HepG2 (cell line): ENCODE measurements around the gene TMEFF1. TPM values are rescaled to one million over a fixed set of nuclear protein-coding genes. Genes with fewer than 3 reads are reported as not detected.

ENCODE experiments used
- DNMT3B ChIP-seq: conservative IDR thresholded peaks from 2 replicates; pipeline ENCODE4 v1.6.1; 2016; ENCODE audit warnings: missing biosample characterization, control low read depth
- ELF1 ChIP-seq: sonication (generic); formaldehyde crosslinking; IDR thresholded peaks from 2 replicates; pipeline ENCODE4 v1.4.0; 2020; ENCODE audit warnings: missing genetic modification reagents
- ELF4 ChIP-seq: sonication (generic); formaldehyde crosslinking; IDR thresholded peaks from 2 replicates; pipeline ENCODE4 v1.5.0; 2020; ENCODE audit warnings: missing genetic modification reagents, mild to moderate bottlenecking, moderate library complexity, borderline replicate concordance
- FOXJ3 ChIP-seq: sonication (generic); formaldehyde crosslinking; IDR thresholded peaks from 2 replicates; pipeline ENCODE4 v1.4.0; 2020; ENCODE audit warnings: missing genetic modification reagents, mild to moderate bottlenecking, borderline replicate concordance
- HMG20B ChIP-seq: conservative IDR thresholded peaks from 2 replicates; pipeline ENCODE4 v1.6.1; 2016; ENCODE audit warnings: missing genetic modification reagents, missing compliant biosample characterization
- KLF15 ChIP-seq: sonication (generic); formaldehyde crosslinking; IDR thresholded peaks from 2 replicates; pipeline ENCODE4 v1.8.1; 2023; ENCODE audit warnings: borderline replicate concordance, mild to moderate bottlenecking, inconsistent platforms, missing genetic modification reagents, mixed read lengths
- MAFK ChIP-seq, 2 experiments: IDR thresholded peaks in 1 of 2; conservative IDR thresholded peaks in 1 of 2; 2 replicates each; pipeline ENCODE4 v1.6.1; 2011; ENCODE audit warnings: improper control_type of control experiment in 2 of 2, low read length in 2 of 2
- MEIS2 ChIP-seq: sonication (generic); formaldehyde crosslinking; IDR thresholded peaks from 2 replicates; pipeline ENCODE4 v1.9.0; 2021; ENCODE audit warnings: mild to moderate bottlenecking, missing genetic modification reagents
- MXI1 ChIP-seq: IDR thresholded peaks from 3 replicates; pipeline ENCODE4 v1.6.1; 2012; ENCODE audit warnings: low read depth, low read length, inconsistent platforms, borderline replicate concordance
- SMAD9 ChIP-seq: sonication (generic); formaldehyde crosslinking; IDR thresholded peaks from 2 replicates; pipeline ENCODE4 v1.5.1; 2020; ENCODE audit warnings: mild to moderate bottlenecking, missing genetic modification reagents
- SMYD3 ChIP-seq: sonication (generic); formaldehyde crosslinking; IDR thresholded peaks from 2 replicates; pipeline ENCODE4 v1.8.1; 2023; ENCODE audit warnings: mild to moderate bottlenecking, missing genetic modification reagents
- SOX13 ChIP-seq, 3 experiments: fragments of 450-650 bp in 1 of 3; sonication (generic) in 1 of 3; formaldehyde crosslinking in 1 of 3; IDR thresholded peaks in 2 of 3; conservative IDR thresholded peaks in 1 of 3; 2 replicates each; pipeline versions ENCODE4 v1.5.0 to v1.6.1; 2016 to 2020; ENCODE audit warnings: antibody characterized with exemption in 1 of 3, mild to moderate bottlenecking in 1 of 3, missing compliant biosample characterization in 1 of 3, missing genetic modification reagents in 1 of 3, moderate library complexity in 1 of 3
- SRF ChIP-seq: IDR thresholded peaks from 2 replicates; pipeline ENCODE4 v1.6.1; 2011; ENCODE audit warnings: mild to moderate bottlenecking, low read depth, low read length, moderate library complexity
- STAG1 ChIP-seq: sonication (generic); formaldehyde crosslinking; IDR thresholded peaks from 2 replicates; pipeline ENCODE4 v1.4.0; 2020; ENCODE audit warnings: missing genetic modification reagents
- TEAD2 ChIP-seq: sonication (generic); formaldehyde crosslinking; IDR thresholded peaks from 2 replicates; pipeline ENCODE4 v1.9.0; 2021; ENCODE audit warnings: missing genetic modification reagents
- TSC22D2 ChIP-seq: sonication (generic); formaldehyde crosslinking; IDR thresholded peaks from 2 replicates; pipeline ENCODE4 v1.5.1; 2020; ENCODE audit warnings: missing genetic modification reagents, mild to moderate bottlenecking, borderline replicate concordance
- ZNF382 ChIP-seq: sonication (generic); formaldehyde crosslinking; IDR thresholded peaks from 2 replicates; pipeline ENCODE4 v1.5.0; 2020; ENCODE audit warnings: missing genetic modification reagents, mild to moderate bottlenecking, borderline replicate concordance
- ZNF501 ChIP-seq: sonication (generic); formaldehyde crosslinking; IDR thresholded peaks from 2 replicates; pipeline ENCODE4 v1.5.1; 2020; ENCODE audit warnings: mild to moderate bottlenecking, moderate library complexity, missing genetic modification reagents
- ZNF562 ChIP-seq: sonication (generic); formaldehyde crosslinking; IDR thresholded peaks from 2 replicates; pipeline ENCODE4 v1.8.0; 2022; ENCODE audit warnings: missing genetic modification reagents, borderline replicate concordance
- ZNF776 ChIP-seq: sonication (generic); formaldehyde crosslinking; IDR thresholded peaks from 2 replicates; pipeline ENCODE4 v1.4.0; 2020; ENCODE audit warnings: mild to moderate bottlenecking, missing genetic modification reagents
- ZNF792 ChIP-seq: IDR thresholded peaks from 2 replicates; pipeline ENCODE4 v1.6.1; 2016
- ZNF891 ChIP-seq: sonication (generic); formaldehyde crosslinking; IDR thresholded peaks from 2 replicates; pipeline ENCODE4 v1.5.0; 2020; ENCODE audit warnings: mild to moderate bottlenecking, missing genetic modification reagents
- polyA plus RNA-seq, 8 experiments: library from polyadenylated mRNA; depleted of rRNA in 3 of 8; stranded (reverse) in 7 of 8; unstranded in 1 of 8; fragments of >200 nt; fragmentation: Illumina TruSeq in 4 of 8; extraction: Trizol in 4 of 8; gene quantifications; 2 replicates each; pipeline versions ENCODE4 v1.2.1 to v1.2.3, GENCODE V29; 2011 to 2016; ENCODE audit warnings: low read depth in 4 of 8, missing spikeins in 1 of 8, mixed read lengths in 1 of 8; ENCODE audit not compliant: insufficient read depth in 1 of 8
- total RNA-seq, 5 experiments: library from RNA; depleted of rRNA; stranded (reverse); fragments of >200 nt; fragmentation: Illumina TruSeq; extraction: Trizol; gene quantifications; 2 replicates each; pipeline ENCODE4 v1.2.3, GENCODE V29; 2016; ENCODE audit warnings: low read depth in 1 of 5
- TF ChIP-seq, protein P1 (sequence below): IDR thresholded peaks from 2 replicates; pipeline ENCODE4 v1.6.1; 2016; ENCODE audit warnings: low read depth
- TF ChIP-seq, protein P2 (sequence below): sonication (generic); formaldehyde crosslinking; IDR thresholded peaks from 2 replicates; pipeline ENCODE4 v1.4.0; 2020; ENCODE audit warnings: missing genetic modification reagents
- TF ChIP-seq, protein P3 (sequence below): sonication (generic); formaldehyde crosslinking; IDR thresholded peaks from 2 replicates; pipeline ENCODE4 v1.4.0; 2020; ENCODE audit warnings: missing genetic modification reagents

Gene TMEFF1
- total and polyA plus RNA-seq, 2 of the 13 experiments (the other 11 are each of a cell fraction or from before 2014, with no cell fraction given), result 0.87 to 1.9 TPM

DNA sequence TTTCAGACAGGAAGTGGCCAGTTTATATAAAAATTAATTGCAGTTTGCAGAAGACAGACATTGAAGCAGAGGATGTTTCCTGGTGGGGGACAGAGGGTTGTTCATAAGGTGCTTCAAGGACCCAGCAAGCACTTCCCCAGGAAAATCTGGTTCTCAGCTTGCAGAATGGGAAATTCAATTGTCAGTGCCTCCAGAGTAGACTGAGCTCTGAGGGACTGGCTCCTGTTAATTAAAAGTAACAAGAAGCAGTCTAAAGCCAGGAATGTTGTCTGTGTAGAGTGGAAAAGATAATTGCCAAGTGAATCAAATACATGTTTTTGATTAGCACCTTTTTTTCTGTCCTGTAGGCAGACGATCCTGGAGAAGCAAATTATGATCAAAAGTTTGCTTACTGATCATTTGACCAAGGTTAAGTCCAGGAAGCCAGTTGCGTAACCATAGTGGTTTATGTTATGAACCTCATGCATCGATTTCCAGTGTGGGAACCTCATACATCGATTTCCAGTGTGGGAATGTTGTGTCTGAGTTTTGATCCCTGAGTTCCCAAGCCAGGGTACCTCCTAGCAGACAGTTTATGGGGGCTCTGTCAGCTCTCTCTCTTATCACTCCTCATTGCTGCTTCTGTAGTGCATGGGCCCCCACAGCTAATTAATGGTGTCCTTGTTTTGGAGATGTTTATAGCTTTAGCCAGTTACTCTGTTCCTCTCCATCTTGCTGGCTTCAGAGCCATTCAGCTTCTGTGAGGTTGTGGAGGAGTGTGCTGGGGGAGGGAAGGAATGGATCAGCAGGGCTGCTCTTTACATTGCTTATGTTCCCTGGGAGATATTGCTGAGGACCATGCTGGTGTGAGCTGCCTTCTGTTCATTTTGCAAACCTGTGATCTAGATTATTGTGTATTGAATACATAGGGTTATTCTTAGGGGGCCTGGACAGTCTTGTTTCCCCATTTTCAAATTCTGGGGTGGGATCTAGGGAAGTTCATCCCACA lies 28.9 kb upstream of the TMEFF1 start (continued):
- TF ChIP-seq ZNF382, result no peak
- TF ChIP-seq MAFK (conservative IDR thresholded peaks at IDR 0.05 in 1 of 2, IDR thresholded peaks at IDR 0.05 in 1 of 2; ENCODE audit: low read length in 2 of 2), result no peak
- TF ChIP-seq SRF, result no peak
- no peak for TF ChIP-seq ZNF501 (CRISPR knock-in tag)
- TF ChIP-seq, protein P1, sequence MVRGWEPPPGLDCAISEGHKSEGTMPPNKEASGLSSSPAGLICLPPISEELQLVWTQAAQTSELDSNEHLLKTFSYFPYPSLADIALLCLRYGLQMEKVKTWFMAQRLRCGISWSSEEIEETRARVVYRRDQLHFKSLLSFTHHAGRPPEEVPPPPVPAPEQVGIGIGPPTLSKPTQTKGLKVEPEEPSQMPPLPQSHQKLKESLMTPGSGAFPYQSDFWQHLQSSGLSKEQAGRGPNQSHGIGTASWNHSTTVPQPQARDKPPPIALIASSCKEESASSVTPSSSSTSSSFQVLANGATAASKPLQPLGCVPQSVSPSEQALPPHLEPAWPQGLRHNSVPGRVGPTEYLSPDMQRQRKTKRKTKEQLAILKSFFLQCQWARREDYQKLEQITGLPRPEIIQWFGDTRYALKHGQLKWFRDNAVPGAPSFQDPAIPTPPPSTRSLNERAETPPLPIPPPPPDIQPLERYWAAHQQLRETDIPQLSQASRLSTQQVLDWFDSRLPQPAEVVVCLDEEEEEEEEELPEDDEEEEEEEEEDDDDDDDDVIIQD (CRISPR knock-in tag), result peak; percentile 89
- TF ChIP-seq FOXJ3, result peak; percentile 66; the same call in 1 of the 2 replicates
- TF ChIP-seq ZNF792, result no peak
- no peak for TF ChIP-seq ELF1 (CRISPR knock-in tag)
- TF ChIP-seq, protein P2, sequence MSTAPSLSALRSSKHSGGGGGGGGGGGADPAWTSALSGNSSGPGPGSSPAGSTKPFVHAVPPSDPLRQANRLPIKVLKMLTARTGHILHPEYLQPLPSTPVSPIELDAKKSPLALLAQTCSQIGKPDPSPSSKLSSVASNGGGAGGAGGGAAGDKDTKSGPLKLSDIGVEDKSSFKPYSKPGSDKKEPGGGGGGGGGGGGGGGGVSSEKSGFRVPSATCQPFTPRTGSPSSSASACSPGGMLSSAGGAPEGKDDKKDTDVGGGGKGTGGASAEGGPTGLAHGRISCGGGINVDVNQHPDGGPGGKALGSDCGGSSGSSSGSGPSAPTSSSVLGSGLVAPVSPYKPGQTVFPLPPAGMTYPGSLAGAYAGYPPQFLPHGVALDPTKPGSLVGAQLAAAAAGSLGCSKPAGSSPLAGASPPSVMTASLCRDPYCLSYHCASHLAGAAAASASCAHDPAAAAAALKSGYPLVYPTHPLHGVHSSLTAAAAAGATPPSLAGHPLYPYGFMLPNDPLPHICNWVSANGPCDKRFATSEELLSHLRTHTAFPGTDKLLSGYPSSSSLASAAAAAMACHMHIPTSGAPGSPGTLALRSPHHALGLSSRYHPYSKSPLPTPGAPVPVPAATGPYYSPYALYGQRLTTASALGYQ (CRISPR knock-in tag), result peak; percentile 18; the same call in 1 of the 2 replicates
- no peak for TF ChIP-seq MEIS2
- TF ChIP-seq ZNF776 (CRISPR knock-in tag), result no peak
- TF ChIP-seq DNMT3B (CRISPR knock-in tag), result no peak
- TF ChIP-seq SOX13 (IDR thresholded peaks at IDR 0.05), result no peak
- peak in 1 of 2 experiments; percentile 44; a peak in 1 of 4 replicates for TF ChIP-seq SOX13 (CRISPR knock-in tag; conservative IDR thresholded peaks at IDR 0.05 in 1 of 2, IDR thresholded peaks at IDR 0.05 in 1 of 2)
- no peak for TF ChIP-seq SMYD3 (CRISPR knock-in tag)
- TF ChIP-seq SMAD9 (CRISPR knock-in tag), result no peak
- no peak for TF ChIP-seq TSC22D2 (CRISPR knock-in tag)
- no peak for TF ChIP-seq ZNF891 (CRISPR knock-in tag)
- TF ChIP-seq HMG20B (CRISPR knock-in tag), result no peak
- no peak for TF ChIP-seq KLF15 (CRISPR knock-in tag)
- TF ChIP-seq TEAD2 (CRISPR knock-in tag), result no peak
- TF ChIP-seq, protein P3, sequence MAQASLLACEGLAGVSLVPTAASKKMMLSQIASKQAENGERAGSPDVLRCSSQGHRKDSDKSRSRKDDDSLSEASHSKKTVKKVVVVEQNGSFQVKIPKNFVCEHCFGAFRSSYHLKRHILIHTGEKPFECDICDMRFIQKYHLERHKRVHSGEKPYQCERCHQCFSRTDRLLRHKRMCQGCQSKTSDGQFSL (CRISPR knock-in tag), result no peak
- no peak for TF ChIP-seq ZNF562
- no peak for TF ChIP-seq ELF4 (CRISPR knock-in tag)
- TF ChIP-seq STAG1 (CRISPR knock-in tag), result no peak
- no peak for TF ChIP-seq MXI1
